Thyroid gland (tissue), 4 donors: ENCODE data around the gene INF2. TPM values are rescaled to one million over a fixed set of nuclear protein-coding genes. Genes with fewer than 3 reads are reported as not detected.
A peak's percentile ranks its signal among the peaks of the same experiment; 100 is the strongest.
"Not testable (repeated sequence)": the region's sequence is repeated elsewhere in the genome, so short reads cannot be mapped to it uniquely, and the experiment has no call there.

Experiments
- DNase-seq, 2 donors: peaks; one replicate each; pipeline ENCODE4 v3.0.0-alpha.2; 2019
- H3K27ac ChIP-seq, 3 donors: fragments of 200-600 bp; sonication (generic); 1 replicate in 2 of 3; 2 replicates in 1 of 3; pipeline ENCODE4 v1.5.1; 2016 to 2019; ENCODE audit warnings: mild to moderate bottlenecking in 1 of 3, moderate library complexity in 1 of 3
- H3K27me3 ChIP-seq: fragments of 200-600 bp; sonication (generic); one replicate; pipeline ENCODE4 v1.5.1; 2019
- H3K36me3 ChIP-seq, 2 donors: fragments of 200-600 bp; sonication (generic); one replicate each; pipeline ENCODE4 v1.5.1; 2016 to 2019
- H3K4me1 ChIP-seq, 2 donors: fragments of 200-600 bp; sonication (generic); one replicate each; pipeline ENCODE4 v1.5.1; 2017 to 2019
- H3K4me3 ChIP-seq, 3 donors: fragments of 200-600 bp; sonication (generic); replicated peaks in 1 of 3; 1 replicate in 2 of 3; 2 replicates in 1 of 3; pipeline ENCODE4 v1.5.1; 2016; ENCODE audit warnings: mild to moderate bottlenecking in 1 of 3
- H3K9me3 ChIP-seq: fragments of 200-600 bp; sonication (generic); one replicate; pipeline ENCODE4 v1.5.1; 2017
- CTCF ChIP-seq, 6 experiments: fragments of 200-600 bp in 3 of 6; fragments of 450-650 bp in 3 of 6; sonication (generic) in 3 of 6; IDR thresholded peaks; one replicate each; pipeline ENCODE4 v1.5.1; 2016 to 2019; ENCODE audit warnings: antibody characterized with exemption in 6 of 6, mild to moderate bottlenecking in 2 of 6, inconsistent platforms in 1 of 6, moderate library complexity in 1 of 6
- POLR2A ChIP-seq, 2 donors: fragments of 450-650 bp; IDR thresholded peaks; one replicate each; pipeline ENCODE4 v1.6.1; 2017; ENCODE audit warnings: antibody characterized with exemption in 2 of 2, mild to moderate bottlenecking in 2 of 2, moderate library complexity in 1 of 2
- WGBS, 2 donors: methylation state at CpG; one replicate each; pipeline ENCODE4 v1.1.5; 2017; 5-methylcytosine and 5-hydroxymethylcytosine counted together
- intact Hi-C: fragments of 100-400 bp; cut with DNase I; formaldehyde crosslinking; loops from one replicate; pipeline ENCODE4 v1.15.1; 2023
- total RNA-seq, 4 donors: library from RNA; depleted of rRNA; stranded (reverse); fragments of >200 nt; gene quantifications; one replicate each; pipeline ENCODE4 v1.2.3, GENCODE V29; 2016

Gene INF2
- total RNA-seq, 4 donors from 2014 or later, result 35.1 to 54.7 (median 42.5) TPM

DNA sequence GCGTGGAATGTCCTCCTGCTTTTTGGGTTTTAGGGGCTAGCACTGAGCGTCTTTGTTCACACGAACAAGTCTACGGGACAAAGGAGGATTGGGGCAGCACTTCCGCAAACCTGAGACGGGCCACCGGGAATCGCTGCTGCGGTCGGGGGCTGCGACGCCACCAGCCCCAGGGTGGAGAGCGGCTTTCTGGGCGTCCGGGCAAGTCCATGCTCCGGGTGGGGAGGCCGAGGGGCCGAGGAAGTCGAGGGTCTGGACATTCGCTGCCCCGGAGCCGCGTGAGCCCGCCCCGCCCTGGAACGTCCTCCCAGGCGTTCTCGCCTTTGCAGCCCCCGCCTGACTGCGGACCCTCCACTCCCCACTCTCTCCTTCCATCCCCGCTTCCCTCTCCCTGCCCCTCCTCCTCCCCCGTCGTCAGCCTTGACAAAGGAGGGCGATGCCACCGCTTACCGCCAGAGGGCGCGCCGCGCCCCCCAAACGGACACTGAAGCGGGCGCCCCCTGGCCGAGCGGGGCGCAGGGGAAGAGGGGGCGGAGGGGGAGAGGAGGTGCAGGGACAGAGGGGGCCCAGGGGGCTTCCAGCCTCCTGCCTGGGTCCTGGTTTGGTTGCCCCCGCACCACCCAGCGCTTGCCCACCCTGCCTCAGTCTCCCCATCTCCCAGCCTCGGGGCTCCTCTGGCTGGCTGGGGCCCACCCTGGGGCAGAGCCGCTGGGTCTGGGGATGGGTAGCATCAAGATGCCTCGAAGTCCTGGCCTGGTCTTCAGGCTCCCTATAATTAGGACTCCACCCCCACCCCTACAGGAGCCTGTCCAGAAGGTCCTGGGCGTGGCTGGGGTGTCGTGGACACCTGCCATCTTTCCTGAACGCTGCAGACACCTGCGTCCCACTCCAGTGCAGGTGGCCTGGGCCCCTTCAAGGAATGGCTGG is 39.1 kb upstream of the INF2 start:
- DNase-seq, result peak; percentile 52 to 55
- intact Hi-C loops, result loop anchor here (1.0 kb wide), 1 partner anchor 59 kb away; no protein-coding TSS in a partner anchor
- 10 to 19% methylated on average over 7 to 24 of the region's 56 CpGs for WGBS, 2 donors
- H3K4me3 ChIP-seq, result no peak overlapping the region
- no peak overlapping the region for H3K27ac ChIP-seq
- no peaks in the 10 kb centered on the region for H3K27me3 ChIP-seq
- no peaks in the 10 kb centered on the region for H3K36me3 ChIP-seq
- peaks cover 0 to 6% of the 10 kb centered on the region in 2 donors for H3K4me1 ChIP-seq
- no peaks in the 10 kb centered on the region for H3K9me3 ChIP-seq
- TF ChIP-seq CTCF (IDR thresholded peaks at IDR 0.05) (peak; percentile 72 to 99 (median 90)), POLR2A (IDR thresholded peaks at IDR 0.05) (no peak)

GRCh38 chr14:104650981-104651875 is 38.2 kb upstream of the INF2 start:
- no peaks in the 10 kb centered on the region for H3K27me3 ChIP-seq
- no peaks in the 10 kb centered on the region for H3K9me3 ChIP-seq
- H3K4me3 ChIP-seq, result no peak overlapping the region
- H3K36me3 ChIP-seq, result no peaks in the 10 kb centered on the region
- TF ChIP-seq CTCF (IDR thresholded peaks at IDR 0.05) (no peak), POLR2A (IDR thresholded peaks at IDR 0.05) (no peak)
- 90 to 91% methylated on average over 9 to 20 of the region's 24 CpGs for WGBS, 2 donors
- intact Hi-C loops, result loop anchor here (1.0 kb wide), 1 partner anchor 58 kb away; no protein-coding TSS in a partner anchor
- no peak for DNase-seq
- no peak overlapping the region for H3K27ac ChIP-seq
- H3K4me1 ChIP-seq, result peaks cover 0 to 6% of the 10 kb centered on the region in 2 donors

- DNase-seq, result no peak
- H3K27ac ChIP-seq, result no peak overlapping the region
- intact Hi-C loops, result no loop called here
- H3K4me1 ChIP-seq, result peaks cover 0 to 6% of the 10 kb centered on the region in 2 donors
- no peaks in the 10 kb centered on the region for H3K27me3 ChIP-seq
- no peak for TF ChIP-seq POLR2A (IDR thresholded peaks at IDR 0.05)
- no peak for TF ChIP-seq CTCF (IDR thresholded peaks at IDR 0.05)
- no peak overlapping the region for H3K4me3 ChIP-seq
- H3K9me3 ChIP-seq, result no peaks in the 10 kb centered on the region
- 78 to 84% methylated on average over 10 to 18 of the region's 20 CpGs for WGBS, 2 donors
- H3K36me3 ChIP-seq, result no peaks in the 10 kb centered on the region
Observed at GRCh38 chr14:104651876-104652260, 37.5 kb upstream of the INF2 start.

DNA sequence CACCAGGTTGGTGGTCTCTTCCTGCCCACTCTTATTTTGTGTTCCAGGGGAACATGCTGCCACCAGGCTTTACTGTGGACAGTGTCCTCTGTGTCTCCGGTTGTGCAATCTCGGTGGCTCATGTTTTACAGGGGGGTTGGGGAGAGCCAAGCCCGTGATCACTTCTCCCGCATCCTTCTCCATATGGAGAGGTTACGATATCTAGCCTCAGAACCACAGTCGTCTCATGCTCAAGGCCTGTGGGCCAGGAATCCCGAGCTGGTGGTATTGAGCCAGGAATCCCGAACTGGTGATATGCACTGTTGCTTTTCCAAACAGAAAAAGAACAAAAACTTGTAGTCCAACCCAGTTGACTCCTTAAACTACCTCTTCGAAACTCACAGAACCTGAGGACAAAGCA is 37.0 kb upstream of the INF2 start:
- Histone ChIP-seq H3K9me3 (no peaks in the 10 kb centered on the region), H3K27ac (no peak overlapping the region), H3K36me3 (no peaks in the 10 kb centered on the region), H3K27me3 (no peaks in the 10 kb centered on the region), H3K4me3 (no peak overlapping the region), H3K4me1 (peaks cover 0 to 6% of the 10 kb centered on the region in 2 donors)
- intact Hi-C loops, result no loop called here
- DNase-seq, result no peak
- WGBS, 2 donors, result 93% methylated on average over 9 of the region's 9 CpGs
- TF ChIP-seq POLR2A (IDR thresholded peaks at IDR 0.05) (no peak), CTCF (IDR thresholded peaks at IDR 0.05) (no peak)

- H3K9me3 ChIP-seq, intact Hi-C loops, H3K27ac ChIP-seq, H3K36me3 ChIP-seq, DNase-seq, H3K4me1 ChIP-seq, H3K27me3 ChIP-seq, H3K4me3 ChIP-seq: not testable (repeated sequence)
- WGBS, 2 donors, result 90 to 95% methylated on average over 23 to 27 of the region's 52 CpGs
Observed at GRCh38 chr14:104653130-104653920, 36.1 kb upstream of the INF2 start.
